GM23338 (cell line): Measurements from ENCODE around the gene PDSS1.
"Not testable (repeated sequence)": the region's sequence is repeated elsewhere in the genome, so short reads cannot be mapped to it uniquely, and the experiment has no call there.

Source experiments
- CREB1 ChIP-seq: fragments of 250-450 bp; sonication (Bioruptor Pico); IDR thresholded peaks from 2 replicates; pipeline ENCODE4 v1.5.0; 2020; ENCODE audit warnings: low read depth, mild to moderate bottlenecking, moderate library complexity
- EZH2 ChIP-seq: fragments of 200-600 bp; sonication (generic); IDR thresholded peaks from one replicate; pipeline ENCODE4 v1.8.0; 2017; ENCODE audit warnings: antibody characterized with exemption, mild to moderate bottlenecking, low read depth; ENCODE audit not compliant: unreplicated experiment
- EZH2phosphoT487 ChIP-seq: fragments of 200-600 bp; sonication (generic); IDR thresholded peaks from one replicate; pipeline ENCODE4 v1.8.1; 2018; ENCODE audit warnings: antibody characterized with exemption; ENCODE audit not compliant: unreplicated experiment
- POLR2AphosphoS5 ChIP-seq: IDR thresholded peaks from 2 replicates; pipeline ENCODE4 v1.6.1; 2016; ENCODE audit warnings: antibody characterized with exemption, low read depth
- TF ChIP-seq, protein P1 (sequence below), 2 experiments: fragments of 200-600 bp in 1 of 2; sonication (generic) in 1 of 2; conservative IDR thresholded peaks; 2 replicates each; pipeline versions ENCODE4 v1.5.1 to v1.6.1; 2016 to 2017; ENCODE audit warnings: antibody characterized with exemption in 2 of 2, low read depth in 2 of 2, mild to moderate bottlenecking in 2 of 2, moderate library complexity in 1 of 2

DNA sequence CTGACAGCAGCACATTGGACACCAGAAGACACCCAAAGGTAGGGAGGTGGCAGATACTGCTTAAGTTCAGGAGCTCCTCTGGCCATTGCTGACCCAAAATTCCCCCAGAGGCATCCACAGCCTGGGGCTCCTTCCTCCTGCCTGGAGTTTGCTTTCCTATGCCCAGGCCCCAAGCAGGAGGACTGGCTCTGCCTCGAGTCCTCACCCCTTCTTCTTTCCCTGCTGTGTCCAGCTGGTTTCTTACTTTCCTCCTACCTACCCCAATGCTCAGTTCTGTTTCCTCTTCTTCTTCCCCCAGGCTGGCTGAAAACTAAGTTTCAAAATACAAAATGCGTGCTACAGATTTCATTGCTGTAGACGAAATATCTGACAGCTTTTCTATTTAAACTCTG, 49.3 kb upstream of the PDSS1 start:
- TF ChIP-seq CREB1 (CRISPR knock-in tag); POLR2AphosphoS5; EZH2phosphoT487; EZH2: not testable (repeated sequence)
- TF ChIP-seq, protein P1, sequence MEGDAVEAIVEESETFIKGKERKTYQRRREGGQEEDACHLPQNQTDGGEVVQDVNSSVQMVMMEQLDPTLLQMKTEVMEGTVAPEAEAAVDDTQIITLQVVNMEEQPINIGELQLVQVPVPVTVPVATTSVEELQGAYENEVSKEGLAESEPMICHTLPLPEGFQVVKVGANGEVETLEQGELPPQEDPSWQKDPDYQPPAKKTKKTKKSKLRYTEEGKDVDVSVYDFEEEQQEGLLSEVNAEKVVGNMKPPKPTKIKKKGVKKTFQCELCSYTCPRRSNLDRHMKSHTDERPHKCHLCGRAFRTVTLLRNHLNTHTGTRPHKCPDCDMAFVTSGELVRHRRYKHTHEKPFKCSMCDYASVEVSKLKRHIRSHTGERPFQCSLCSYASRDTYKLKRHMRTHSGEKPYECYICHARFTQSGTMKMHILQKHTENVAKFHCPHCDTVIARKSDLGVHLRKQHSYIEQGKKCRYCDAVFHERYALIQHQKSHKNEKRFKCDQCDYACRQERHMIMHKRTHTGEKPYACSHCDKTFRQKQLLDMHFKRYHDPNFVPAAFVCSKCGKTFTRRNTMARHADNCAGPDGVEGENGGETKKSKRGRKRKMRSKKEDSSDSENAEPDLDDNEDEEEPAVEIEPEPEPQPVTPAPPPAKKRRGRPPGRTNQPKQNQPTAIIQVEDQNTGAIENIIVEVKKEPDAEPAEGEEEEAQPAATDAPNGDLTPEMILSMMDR (conservative IDR thresholded peaks at IDR 0.05; ENCODE audit: low read depth in 2 of 2) = not testable (repeated sequence)
